C4-2B (cell line): ENCODE data around the gene SEPTIN2.
A peak's percentile ranks its signal among the peaks of the same experiment; 100 is the strongest.
"Not testable (repeated sequence)": the region's sequence is repeated elsewhere in the genome, so short reads cannot be mapped to it uniquely, and the experiment has no call there.

Experiments
- H3K27ac ChIP-seq: fragments of 450-650 bp; 2 replicates; pipeline ENCODE4 v1.5.1; 2017
- ZFX ChIP-seq: fragments of 450-650 bp; IDR thresholded peaks from 2 replicates; pipeline ENCODE4 v1.6.1; 2017
- TF ChIP-seq, protein P1 (sequence below): fragments of 450-650 bp; conservative IDR thresholded peaks from 2 replicates; pipeline ENCODE4 v1.5.1; 2017; ENCODE audit warnings: mild to moderate bottlenecking

SEPTIN2 gene

DNA sequence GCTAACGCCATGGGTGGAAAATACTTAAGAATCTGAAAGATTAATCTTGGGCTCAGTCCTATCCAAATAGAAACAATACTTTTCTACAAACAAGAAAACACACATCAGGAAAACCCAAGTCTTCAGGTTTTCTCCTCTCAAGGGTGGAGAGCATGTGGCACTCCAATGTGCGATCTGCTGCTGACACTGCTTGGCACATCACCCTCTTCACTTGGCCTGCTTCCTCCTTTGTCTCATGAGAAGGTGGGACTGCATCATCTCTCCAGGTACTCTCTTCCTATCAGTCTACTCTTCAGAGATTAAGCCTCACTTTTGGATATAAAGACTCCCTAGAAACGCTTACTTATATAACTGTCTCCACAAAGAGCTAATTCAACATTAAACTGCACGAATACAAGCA lies 26.7 kb upstream of the SEPTIN2 start:
- H3K27ac ChIP-seq: no peak overlapping the region
- no peak for TF ChIP-seq ZFX
- TF ChIP-seq, protein P1, sequence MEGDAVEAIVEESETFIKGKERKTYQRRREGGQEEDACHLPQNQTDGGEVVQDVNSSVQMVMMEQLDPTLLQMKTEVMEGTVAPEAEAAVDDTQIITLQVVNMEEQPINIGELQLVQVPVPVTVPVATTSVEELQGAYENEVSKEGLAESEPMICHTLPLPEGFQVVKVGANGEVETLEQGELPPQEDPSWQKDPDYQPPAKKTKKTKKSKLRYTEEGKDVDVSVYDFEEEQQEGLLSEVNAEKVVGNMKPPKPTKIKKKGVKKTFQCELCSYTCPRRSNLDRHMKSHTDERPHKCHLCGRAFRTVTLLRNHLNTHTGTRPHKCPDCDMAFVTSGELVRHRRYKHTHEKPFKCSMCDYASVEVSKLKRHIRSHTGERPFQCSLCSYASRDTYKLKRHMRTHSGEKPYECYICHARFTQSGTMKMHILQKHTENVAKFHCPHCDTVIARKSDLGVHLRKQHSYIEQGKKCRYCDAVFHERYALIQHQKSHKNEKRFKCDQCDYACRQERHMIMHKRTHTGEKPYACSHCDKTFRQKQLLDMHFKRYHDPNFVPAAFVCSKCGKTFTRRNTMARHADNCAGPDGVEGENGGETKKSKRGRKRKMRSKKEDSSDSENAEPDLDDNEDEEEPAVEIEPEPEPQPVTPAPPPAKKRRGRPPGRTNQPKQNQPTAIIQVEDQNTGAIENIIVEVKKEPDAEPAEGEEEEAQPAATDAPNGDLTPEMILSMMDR: no peak

DNA sequence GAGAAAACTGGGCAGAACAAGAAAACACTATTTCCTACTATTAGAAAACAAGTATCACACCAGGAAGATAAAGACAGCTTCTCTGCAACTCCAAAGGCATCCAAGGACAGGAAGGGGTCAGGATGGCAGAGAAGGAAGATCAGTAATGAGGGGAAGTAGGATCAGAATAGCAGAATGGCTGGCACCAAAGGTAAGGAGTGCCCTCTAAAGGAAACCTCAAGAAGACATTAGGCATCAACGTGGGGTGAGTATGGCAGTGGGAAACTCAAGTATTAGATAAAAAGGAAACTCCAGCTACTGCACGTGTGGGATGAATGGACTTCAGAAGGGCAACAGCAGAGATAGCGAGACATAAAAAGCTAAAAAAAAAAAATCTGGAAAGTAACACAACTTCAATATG lies 26.1 kb upstream of the SEPTIN2 start:
- TF ChIP-seq, protein P1: peak; percentile 3; the same call in 1 of the 2 replicates
- TF ChIP-seq ZFX: no peak
- H3K27ac ChIP-seq: no peak overlapping the region; the same call in 1 of the 2 replicates

GRCh38 chr2:241291153-241291552 lies 24.6 kb upstream of the SEPTIN2 start:
- no peak for TF ChIP-seq ZFX
- TF ChIP-seq, protein P1: no peak
- no peak overlapping the region for H3K27ac ChIP-seq

DNA sequence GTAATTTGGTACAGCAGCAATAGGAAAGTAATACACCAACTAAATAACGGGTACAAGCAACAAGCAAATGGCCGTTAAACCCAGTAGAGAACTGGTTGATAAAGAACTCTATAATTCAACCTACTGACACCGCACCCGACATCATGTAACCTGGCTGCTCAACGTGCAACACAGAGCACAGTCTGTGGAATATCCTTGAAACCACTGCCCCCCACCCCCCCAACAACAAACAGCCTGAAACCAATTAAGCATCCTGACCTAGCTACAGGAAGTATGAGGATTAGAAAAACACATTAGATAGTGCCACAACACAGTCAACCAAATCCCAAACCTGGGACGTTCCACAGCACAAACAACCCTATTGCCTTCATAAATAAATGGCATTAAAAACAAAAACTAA lies 23.7 kb upstream of the SEPTIN2 start:
- H3K27ac ChIP-seq: no peak overlapping the region
- TF ChIP-seq ZFX: no peak
- TF ChIP-seq, protein P1: no peak

GRCh38 chr2:241293378-241293797 lies 22.3 kb upstream of the SEPTIN2 start:
- not testable (repeated sequence) for H3K27ac ChIP-seq

DNA sequence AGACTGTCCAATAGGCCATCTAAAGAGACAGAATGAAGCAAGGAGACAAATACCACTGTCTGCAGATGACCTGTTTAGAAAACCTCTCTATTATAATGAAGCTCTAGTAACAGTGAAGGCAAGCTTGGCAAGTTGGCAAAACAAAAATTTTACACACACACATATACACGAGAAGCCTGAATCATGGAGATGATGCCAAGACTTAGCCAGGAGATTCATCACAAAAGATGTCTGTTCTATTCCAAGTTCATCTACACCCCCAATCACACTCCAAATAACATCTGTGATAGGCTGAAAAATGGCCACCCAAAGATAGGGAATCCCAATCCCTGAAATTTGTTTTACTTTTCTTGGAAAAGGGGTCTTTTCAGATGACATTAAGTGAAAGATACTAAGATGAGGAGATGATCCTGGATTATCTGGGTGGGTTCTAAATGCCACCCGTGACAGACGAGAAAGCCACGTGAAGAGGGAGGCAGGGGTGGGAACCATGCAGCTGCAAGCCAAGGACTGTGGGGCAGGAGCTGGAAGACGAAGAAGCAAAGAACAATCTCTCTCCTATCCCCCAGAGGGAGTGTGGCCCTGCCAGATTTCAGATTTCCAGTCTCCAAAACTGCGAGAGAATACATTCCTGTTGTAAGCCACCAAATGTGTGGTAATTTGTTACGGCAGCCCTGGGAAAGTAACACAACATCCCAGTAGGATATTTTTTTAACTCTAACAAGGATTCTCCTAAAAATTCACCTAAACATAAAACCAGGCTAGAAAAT lies 20.2 kb upstream of the SEPTIN2 start:
- H3K27ac ChIP-seq: no peak overlapping the region
- no peak for TF ChIP-seq ZFX
- TF ChIP-seq, protein P1: no peak

DNA sequence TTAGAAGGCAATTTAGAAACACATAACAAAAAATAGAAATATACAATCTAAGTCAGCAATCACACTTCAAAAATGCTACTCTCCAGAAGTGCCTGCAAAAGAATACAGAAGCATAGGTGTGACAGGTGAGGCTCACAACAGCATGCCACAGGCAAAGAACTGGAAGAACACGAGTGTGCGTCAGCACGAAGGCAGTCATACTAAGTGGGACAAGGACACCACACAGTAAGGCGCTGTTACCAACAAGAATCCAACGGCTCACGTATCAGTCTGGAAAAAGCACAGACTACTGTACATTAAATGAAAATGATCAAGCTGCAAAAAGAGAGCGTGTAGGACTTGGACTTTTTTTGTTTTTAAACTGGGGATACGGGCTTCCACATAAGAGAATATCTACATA lies 19.0 kb upstream of the SEPTIN2 start:
- no peak overlapping the region for H3K27ac ChIP-seq
- no peak for TF ChIP-seq ZFX
- TF ChIP-seq, protein P1: no peak

DNA sequence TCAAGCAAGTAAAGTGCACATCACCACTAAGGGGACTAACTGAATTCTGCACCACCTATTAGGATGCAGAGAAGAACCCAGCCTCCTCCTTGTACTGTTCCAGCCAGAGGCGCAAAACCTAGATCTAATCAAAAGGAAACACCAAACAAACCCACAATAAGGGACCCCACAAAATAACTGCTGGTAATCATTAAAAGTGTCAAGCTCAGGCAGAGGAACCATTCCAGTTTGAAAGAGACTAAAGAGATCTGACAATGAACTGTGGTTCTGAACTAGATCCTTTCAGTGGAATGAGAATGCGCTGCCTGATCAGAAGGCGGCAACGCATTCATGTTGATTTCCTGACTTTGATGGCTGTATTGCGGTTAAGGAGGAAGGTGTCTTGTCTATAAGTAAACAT lies 17.1 kb upstream of the SEPTIN2 start:
- TF ChIP-seq, protein P1: no peak
- no peak for TF ChIP-seq ZFX

More for the DNA sequence above, 17.1 kb upstream of the SEPTIN2 start:
- no peak overlapping the region for H3K27ac ChIP-seq
